Trophoblast cell (in vitro differentiated cells and primary cell): Measurements from ENCODE around the gene CCDC158. TPM values are rescaled to one million over a fixed set of nuclear protein-coding genes. Genes with fewer than 3 reads are reported as not detected.

Experiments
- DNase-seq, 2 donors: peaks; one replicate each; pipeline ENCODE4 v3.0.0-alpha.2; 2016
- H2AFZ ChIP-seq: 2 replicates; pipeline ENCODE4 v1.6.1; 2013; ENCODE audit warnings: low read length, moderate library complexity, mild to moderate bottlenecking; ENCODE audit not compliant: insufficient read depth, poor library complexity
- H2AK5ac ChIP-seq: 2 replicates; pipeline ENCODE4 v1.6.1; 2013; ENCODE audit warnings: mild to moderate bottlenecking, low read length
- H2BK120ac ChIP-seq: 2 replicates; pipeline ENCODE4 v1.6.1; 2013; ENCODE audit warnings: low read length, mild to moderate bottlenecking, moderate library complexity; ENCODE audit not compliant: insufficient read depth, poor library complexity
- H2BK12ac ChIP-seq: 2 replicates; pipeline ENCODE4 v1.6.1; 2013; ENCODE audit warnings: mild to moderate bottlenecking, low read length, moderate library complexity
- H2BK5ac ChIP-seq: 2 replicates; pipeline ENCODE4 v1.6.1; 2013; ENCODE audit warnings: low read length, low read depth, moderate library complexity, mild to moderate bottlenecking; ENCODE audit not compliant: poor library complexity
- H3K14ac ChIP-seq: 2 replicates; pipeline ENCODE4 v1.6.1; 2013; ENCODE audit warnings: mild to moderate bottlenecking, low read length
- H3K18ac ChIP-seq: 2 replicates; pipeline ENCODE4 v1.6.1; 2013; ENCODE audit warnings: mild to moderate bottlenecking, low read length
- H3K23ac ChIP-seq: 2 replicates; pipeline ENCODE4 v1.6.1; 2013; ENCODE audit warnings: low read length
- H3K27ac ChIP-seq: 2 replicates; pipeline ENCODE4 v1.5.1; 2013; ENCODE audit warnings: low read depth, mild to moderate bottlenecking, inconsistent platforms, low read length, moderate library complexity
- H3K27me3 ChIP-seq: 2 replicates; pipeline ENCODE4 v1.6.1; 2013; ENCODE audit warnings: inconsistent platforms, mild to moderate bottlenecking, low read length, moderate library complexity; ENCODE audit not compliant: insufficient read depth
- H3K36me3 ChIP-seq, 2 experiments: 1 replicate in 1 of 2; 2 replicates in 1 of 2; pipeline ENCODE4 v1.6.1; 2013; ENCODE audit warnings: low read length in 2 of 2, mild to moderate bottlenecking in 2 of 2, moderate library complexity in 1 of 2; ENCODE audit not compliant: insufficient read depth in 2 of 2, control insufficient read depth in 1 of 2
- H3K4ac ChIP-seq: 2 replicates; pipeline ENCODE4 v1.6.1; 2013; ENCODE audit warnings: low read depth, mild to moderate bottlenecking, low read length, moderate library complexity
- H3K4me1 ChIP-seq, 2 experiments: 1 replicate in 1 of 2; 2 replicates in 1 of 2; pipeline ENCODE4 v1.6.1; 2013; ENCODE audit warnings: low read length in 2 of 2, mild to moderate bottlenecking in 2 of 2, moderate library complexity in 1 of 2; ENCODE audit not compliant: insufficient read depth in 2 of 2, control insufficient read depth in 1 of 2
- H3K4me2 ChIP-seq: 2 replicates; pipeline ENCODE4 v1.6.1; 2013; ENCODE audit warnings: inconsistent platforms, mild to moderate bottlenecking, low read length, moderate library complexity
- H3K4me3 ChIP-seq: 2 replicates; pipeline ENCODE4 v1.5.1; 2013; ENCODE audit warnings: mild to moderate bottlenecking, low read depth, low read length, inconsistent platforms
- H3K79me1 ChIP-seq: one replicate; pipeline ENCODE4 v1.6.1; 2013; ENCODE audit warnings: low read length
- H3K79me2 ChIP-seq: 2 replicates; pipeline ENCODE4 v1.6.1; 2013; ENCODE audit warnings: low read length, mild to moderate bottlenecking; ENCODE audit not compliant: control insufficient read depth, insufficient read depth, poor library complexity
- H3K9ac ChIP-seq: 2 replicates; pipeline ENCODE4 v1.6.1; 2013; ENCODE audit warnings: mild to moderate bottlenecking, low read length
- H3K9me3 ChIP-seq: 2 replicates; pipeline ENCODE4 v1.6.1; 2013; ENCODE audit warnings: low read depth, mild to moderate bottlenecking, control low read depth, inconsistent platforms, low read length; ENCODE audit not compliant: insufficient read depth
- H4K12ac ChIP-seq: 2 replicates; pipeline ENCODE4 v1.6.1; 2013; ENCODE audit warnings: low read depth, mild to moderate bottlenecking, low read length, moderate library complexity
- H4K8ac ChIP-seq: 2 replicates; pipeline ENCODE4 v1.6.1; 2013; ENCODE audit warnings: low read depth, mild to moderate bottlenecking, low read length, moderate library complexity
- H4K91ac ChIP-seq: one replicate; pipeline ENCODE4 v1.6.1; 2013; ENCODE audit warnings: low read depth, mild to moderate bottlenecking, low read length, moderate library complexity
- WGBS: extraction: QIAGEN DNeasy Blood & Tissue Kit; methylation state at CpG from one replicate; pipeline ENCODE4 v1.1.7; 2013; ENCODE audit warnings: missing lambda C conversion rate; ENCODE audit not compliant: insufficient read length, insufficient coverage; ENCODE audit errors: extremely low coverage; 5-methylcytosine and 5-hydroxymethylcytosine counted together
- polyA plus RNA-seq: library from polyadenylated mRNA; stranded (reverse); fragments of 200-250 nt; gene quantifications from 2 replicates; pipeline ENCODE4 v1.2.3, GENCODE V29; 2013

CCDC158 gene
- polyA plus RNA-seq, result not detected in 2 replicates

DNA sequence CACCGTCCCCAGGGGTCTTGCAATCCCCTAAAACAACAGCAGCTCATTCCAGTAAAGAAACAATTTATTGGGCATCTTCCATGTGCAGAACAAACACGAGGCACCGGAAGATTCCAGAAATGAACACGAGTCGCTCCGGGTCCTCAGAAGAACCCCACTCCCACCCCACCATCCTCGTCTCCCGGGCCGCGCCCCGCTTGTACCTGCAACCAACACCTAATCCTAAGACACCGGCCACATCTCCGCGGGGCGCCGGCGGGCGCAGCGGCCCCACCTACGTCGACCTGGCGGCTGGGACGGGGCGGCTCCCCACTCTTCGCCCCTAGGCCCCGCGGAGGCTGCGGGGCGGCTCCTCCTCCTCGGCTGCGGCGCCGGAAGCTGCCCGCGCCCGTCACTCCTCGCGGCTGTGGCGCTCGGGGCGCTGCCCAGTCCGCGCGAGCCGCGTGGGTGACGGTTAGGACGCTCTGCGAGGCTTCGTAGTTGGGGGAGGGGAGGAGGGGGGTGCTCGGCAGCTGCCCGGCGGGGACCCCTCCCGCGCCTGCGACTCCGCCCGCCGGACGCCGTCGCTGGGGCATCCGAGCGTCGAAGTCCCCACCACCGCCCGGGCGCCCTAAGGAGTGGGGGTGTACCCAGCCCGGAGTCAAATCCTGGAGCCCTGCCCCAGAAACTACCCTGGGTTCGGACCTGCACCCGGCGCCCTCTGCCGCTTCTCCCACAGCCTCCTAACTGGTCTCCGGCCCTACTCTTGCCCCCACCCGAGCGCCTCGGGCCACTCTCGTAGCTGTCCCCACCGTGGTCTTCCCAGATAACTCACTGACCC, at the start of gene CCDC158:
TSS of gene CCDC158 (minus strand) at position 380 of the 820 bp plus-strand sequence. CDS start 17,934 bp downstream, outside the sequence.
- WGBS, result no CpG with 5 or more reads among the region's 79 CpGs
- H4K91ac ChIP-seq, result no peak within 1 kb of the TSS
- H3K18ac ChIP-seq, result no peak within 1 kb of the TSS
- no peaks in the 10 kb centered on the region for H3K4me1 ChIP-seq
- no peaks in the 10 kb centered on the region for H3K79me1 ChIP-seq
- no peak within 1 kb of the TSS for H2BK5ac ChIP-seq
- H4K8ac ChIP-seq, result no peak within 1 kb of the TSS
- no peak within 1 kb of the TSS for H3K9ac ChIP-seq
- no peak within 1 kb of the TSS for H3K27ac ChIP-seq
- no peak for DNase-seq
- H3K14ac ChIP-seq, result no peak within 1 kb of the TSS
- no peak within 1 kb of the TSS for H2AFZ ChIP-seq
- no peak within 1 kb of the TSS for H3K4me2 ChIP-seq
- H3K36me3 ChIP-seq, result no peaks in the 10 kb centered on the region
- H3K23ac ChIP-seq, result no peak within 1 kb of the TSS
- no peaks in the 10 kb centered on the region for H3K9me3 ChIP-seq
- no peaks in the 10 kb centered on the region for H3K79me2 ChIP-seq
- no peak within 1 kb of the TSS for H3K4me3 ChIP-seq
- H3K4ac ChIP-seq, result no peak within 1 kb of the TSS
- H2BK12ac ChIP-seq, result no peak within 1 kb of the TSS
- no peak within 1 kb of the TSS for H2AK5ac ChIP-seq
- no peak within 1 kb of the TSS for H4K12ac ChIP-seq
- H2BK120ac ChIP-seq, result no peak within 1 kb of the TSS
- no peaks in the 10 kb centered on the region for H3K27me3 ChIP-seq

DNA sequence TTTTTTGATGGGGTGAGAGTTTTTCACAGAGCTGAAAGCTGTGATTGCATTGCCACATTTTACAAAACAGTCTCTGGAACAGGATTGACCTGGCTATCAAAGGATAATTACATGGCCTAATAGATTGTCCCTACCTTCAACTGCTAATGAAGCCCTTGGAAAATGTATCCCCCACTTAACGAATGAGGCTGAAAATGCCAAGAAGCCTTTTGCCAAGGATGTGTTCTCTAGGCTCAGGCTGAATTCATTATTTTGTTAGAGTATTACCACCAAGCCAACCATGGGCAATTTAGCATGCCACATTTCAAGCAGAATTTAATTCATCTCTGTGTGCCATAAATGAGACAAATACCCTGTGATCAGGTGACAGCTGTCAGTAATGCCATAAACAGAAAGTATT, 49.6 kb upstream of the CCDC158 start:
- H3K79me2 ChIP-seq, result peaks cover 2% of the 10 kb centered on the region
- H3K4me1 ChIP-seq, result no peaks in the 10 kb centered on the region
- no peak overlapping the region for H3K4ac ChIP-seq
- H3K14ac ChIP-seq, result no peak overlapping the region
- no peak overlapping the region for H2BK5ac ChIP-seq
- no peak overlapping the region for H4K91ac ChIP-seq
- no peak overlapping the region for H2AK5ac ChIP-seq
- H3K79me1 ChIP-seq, result no peaks in the 10 kb centered on the region
- no peak overlapping the region for H3K9ac ChIP-seq
- no peak for DNase-seq
- no peaks in the 10 kb centered on the region for H3K27me3 ChIP-seq
- H3K4me3 ChIP-seq, result no peak overlapping the region
- H2AFZ ChIP-seq, result no peak overlapping the region
- H4K8ac ChIP-seq, result no peak overlapping the region
- no peak overlapping the region for H3K27ac ChIP-seq
- no peak overlapping the region for H2BK12ac ChIP-seq
- WGBS, result no CpG with 5 or more reads among the region's 1 CpG
- no peak overlapping the region for H3K23ac ChIP-seq
- no peaks in the 10 kb centered on the region for H3K9me3 ChIP-seq
- no peak overlapping the region for H3K18ac ChIP-seq
- H2BK120ac ChIP-seq, result no peak overlapping the region
- H4K12ac ChIP-seq, result no peak overlapping the region
- H3K36me3 ChIP-seq, result no peaks in the 10 kb centered on the region
- H3K4me2 ChIP-seq, result no peak overlapping the region

DNA sequence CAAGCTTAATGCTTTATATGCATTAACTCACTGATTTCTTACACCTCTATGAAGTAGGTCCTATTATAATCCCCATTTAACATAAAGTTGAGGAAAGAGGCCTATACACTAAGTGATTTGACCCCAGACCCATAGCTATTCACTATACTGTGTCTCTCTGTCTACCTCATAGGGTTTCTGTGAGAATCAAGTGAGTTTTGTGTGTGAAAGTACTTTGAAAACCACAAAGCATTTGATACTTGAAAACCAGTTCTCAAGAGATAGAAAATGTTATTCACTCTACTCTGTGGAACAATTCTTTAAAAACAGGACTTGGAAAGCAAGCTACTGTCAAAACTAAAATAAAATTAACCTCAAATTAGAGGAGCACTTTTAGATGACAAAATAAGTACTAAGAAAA, 49.1 kb upstream of the CCDC158 start:
- DNase-seq, result no peak
- Histone ChIP-seq H4K12ac (no peak overlapping the region), H3K79me2 (peaks cover 2% of the 10 kb centered on the region), H4K8ac (no peak overlapping the region), H2BK12ac (no peak overlapping the region), H3K18ac (no peak overlapping the region), H3K4ac (no peak overlapping the region), H2BK5ac (no peak overlapping the region), H2AFZ (no peak overlapping the region), H2BK120ac (no peak overlapping the region), H3K9me3 (no peaks in the 10 kb centered on the region), H3K14ac (no peak overlapping the region), H3K27me3 (no peaks in the 10 kb centered on the region), H3K36me3 (no peaks in the 10 kb centered on the region), H2AK5ac (no peak overlapping the region), H3K23ac (no peak overlapping the region), H4K91ac (no peak overlapping the region), H3K79me1 (no peaks in the 10 kb centered on the region), H3K27ac (no peak overlapping the region), H3K4me3 (no peak overlapping the region), H3K9ac (no peak overlapping the region), H3K4me2 (no peak overlapping the region), H3K4me1 (no peaks in the 10 kb centered on the region)

DNA sequence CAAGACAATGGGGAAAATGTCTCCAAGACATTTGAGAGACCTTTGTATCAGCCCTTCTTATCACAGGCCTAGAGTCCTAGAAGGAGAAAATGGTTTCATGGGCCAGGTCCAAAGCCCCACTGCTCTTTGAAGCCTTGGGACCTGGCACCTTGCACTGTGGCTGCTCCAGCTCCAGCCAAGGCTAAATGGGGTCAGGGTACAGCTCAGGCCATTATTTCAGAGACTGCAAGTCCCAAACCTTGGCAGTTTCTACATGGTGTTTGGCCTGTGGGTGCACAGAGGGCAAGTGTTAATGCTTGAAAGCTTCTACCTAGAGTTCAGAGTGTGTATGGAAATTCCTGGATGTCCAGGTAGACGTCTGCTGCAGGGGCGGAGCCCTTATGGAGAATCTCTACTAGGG, 42.6 kb upstream of the CCDC158 start:
- Histone ChIP-seq H3K4me1 (peaks cover 0 to 8% of the 10 kb centered on the region in 2 experiments), H3K79me1 (peaks cover 12% of the 10 kb centered on the region), H3K14ac (no peak overlapping the region), H3K36me3 (peaks cover 3 to 6% of the 10 kb centered on the region in 2 experiments), H3K9me3 (peaks cover 6% of the 10 kb centered on the region), H3K9ac (no peak overlapping the region), H2BK12ac (no peak overlapping the region), H3K18ac (no peak overlapping the region), H3K23ac (no peak overlapping the region), H2AK5ac (no peak overlapping the region), H2BK120ac (no peak overlapping the region), H3K4me3 (no peak overlapping the region), H4K12ac (no peak overlapping the region), H3K4me2 (no peak overlapping the region), H3K79me2 (peaks cover 5% of the 10 kb centered on the region), H4K91ac (no peak overlapping the region), H3K4ac (peak overlapping the region; percentile 21), H3K27me3 (no peaks in the 10 kb centered on the region), H4K8ac (no peak overlapping the region), H2BK5ac (no peak overlapping the region), H2AFZ (no peak overlapping the region), H3K27ac (no peak overlapping the region)
- DNase-seq, result no peak
- no CpG with 5 or more reads among the region's 2 CpGs for WGBS
